ENCODE measurements around the gene MEIS2. TPM values are rescaled to one million over a fixed set of nuclear protein-coding genes. Genes with fewer than 3 reads are reported as not detected.

The MEIS2 gene
- total RNA-seq, 1 experiment from 2014 or later = 9.3 TPM

DNA sequence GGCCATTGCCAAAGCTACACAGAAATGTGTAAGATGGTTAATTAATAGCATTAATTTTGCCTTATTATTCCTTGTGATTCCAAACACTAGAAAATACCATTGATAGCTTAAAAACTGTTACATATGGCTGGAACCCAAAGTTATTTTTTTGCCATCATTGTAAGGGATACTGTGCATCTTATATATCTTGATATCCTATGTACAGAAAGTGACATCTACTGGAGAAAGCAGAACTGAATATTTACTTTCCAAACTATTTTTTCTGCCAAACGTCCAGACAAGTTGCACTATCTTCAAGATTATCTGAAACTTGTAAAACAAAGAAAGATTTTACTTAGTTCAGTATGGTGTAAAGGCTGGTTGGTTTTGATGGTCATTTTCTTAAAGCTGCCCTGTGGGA is 33.3 kb upstream of the MEIS2 start:
- TF ChIP-seq EZH2 (IDR thresholded peaks at IDR 0.05; ENCODE audit: borderline replicate concordance, low read depth, low read length, poor library complexity, severe bottlenecking) = no peak
- TF ChIP-seq CTCF (conservative IDR thresholded peaks at IDR 0.05; ENCODE audit: low read depth, low read length) = peak; percentile 53
- no TSS peak for BruUV-seq (replicated peaks)
- POLR2A ChIA-PET (ENCODE audit: low non-redundant PET) = interaction anchor here (0.5 kb wide), 1 partner anchor 1473 kb away, joined by 3 read pairs; no protein-coding TSS in a partner anchor

GRCh38 chr15:37132826-37133417 is 32.6 kb upstream of the MEIS2 start:
- Histone ChIP-seq H3K36me3 (ENCODE audit: insufficient read depth, low read length, poor library complexity, severe bottlenecking) (no peaks in the 10 kb centered on the region), H3K27ac (ENCODE audit: low read depth, low read length, poor library complexity, severe bottlenecking) (no peak overlapping the region), H3K4me3 (ENCODE audit: low read depth, low read length, poor library complexity, severe bottlenecking) (no peak overlapping the region), H3K9me3 (ENCODE audit: low read depth, low read length, poor library complexity, severe bottlenecking) (no peaks in the 10 kb centered on the region), H3K4me1 (ENCODE audit: insufficient read depth, low read length, poor library complexity, severe bottlenecking) (no peaks in the 10 kb centered on the region), H3K27me3 (replicated peaks; ENCODE audit: insufficient read depth, low read depth, low read length, poor library complexity) (no peaks in the 10 kb centered on the region)
- TF ChIP-seq CTCF (conservative IDR thresholded peaks at IDR 0.05; ENCODE audit: low read depth, low read length) = no peak
- no peak for TF ChIP-seq EZH2 (IDR thresholded peaks at IDR 0.05; ENCODE audit: borderline replicate concordance, low read depth, low read length, poor library complexity, severe bottlenecking)
- POLR2A ChIA-PET (ENCODE audit: low non-redundant PET) = no interaction called here
- intact Hi-C loops (cut with micrococcal nuclease; ENCODE audit: unreplicated experiment) = loop anchor here (2.0 to 10.0 kb wide), 5 partner anchors 632 to 1848 kb away; no protein-coding TSS in a partner anchor
- BruUV-seq (replicated peaks) = no TSS peak
- no peak for DNase-seq (ENCODE audit: low spot score)
- CTCF ChIA-PET = interaction anchor here (1.5 kb wide), 1 partner anchor 249 kb away, joined by 4 read pairs; no protein-coding TSS in a partner anchor

More for the DNA sequence above, 33.3 kb upstream of the MEIS2 start:
- no peaks in the 10 kb centered on the region for H3K4me1 ChIP-seq (ENCODE audit: insufficient read depth, low read length, poor library complexity, severe bottlenecking)
- no peaks in the 10 kb centered on the region for H3K27me3 ChIP-seq (replicated peaks; ENCODE audit: insufficient read depth, low read depth, low read length, poor library complexity)
- H3K9me3 ChIP-seq (ENCODE audit: low read depth, low read length, poor library complexity, severe bottlenecking) = no peaks in the 10 kb centered on the region
- DNase-seq (ENCODE audit: low spot score) = peak; percentile 18
- H3K27ac ChIP-seq (ENCODE audit: low read depth, low read length, poor library complexity, severe bottlenecking) = no peak overlapping the region
- intact Hi-C loops (cut with micrococcal nuclease; ENCODE audit: unreplicated experiment) = loop anchor here (2.0 to 10.0 kb wide), 6 partner anchors 251 to 1849 kb away; no protein-coding TSS in a partner anchor
- H3K36me3 ChIP-seq (ENCODE audit: insufficient read depth, low read length, poor library complexity, severe bottlenecking) = no peaks in the 10 kb centered on the region
- CTCF ChIA-PET = interaction anchor here (0.6 to 1.5 kb wide), 2 partner anchors 250 to 1782 kb away, joined by 3 to 4 read pairs; no protein-coding TSS in a partner anchor
- H3K4me3 ChIP-seq (ENCODE audit: low read depth, low read length, poor library complexity, severe bottlenecking) = no peak overlapping the region

GRCh38 chr15:37131621-37132020 is 31.3 kb upstream of the MEIS2 start:
- no peaks in the 10 kb centered on the region for H3K9me3 ChIP-seq (ENCODE audit: low read depth, low read length, poor library complexity, severe bottlenecking)
- no peaks in the 10 kb centered on the region for H3K27me3 ChIP-seq (replicated peaks; ENCODE audit: insufficient read depth, low read depth, low read length, poor library complexity)
- intact Hi-C loops (cut with micrococcal nuclease; ENCODE audit: unreplicated experiment) = loop anchor here (2.0 to 10.0 kb wide), 5 partner anchors 631 to 1847 kb away; no protein-coding TSS in a partner anchor
- H3K4me3 ChIP-seq (ENCODE audit: low read depth, low read length, poor library complexity, severe bottlenecking) = no peak overlapping the region
- TF ChIP-seq CTCF (conservative IDR thresholded peaks at IDR 0.05; ENCODE audit: low read depth, low read length) (no peak), EZH2 (IDR thresholded peaks at IDR 0.05; ENCODE audit: borderline replicate concordance, low read depth, low read length, poor library complexity, severe bottlenecking) (no peak)
- ChIA-PET CTCF (no interaction called here), POLR2A (ENCODE audit: low non-redundant PET) (no interaction called here)
- BruUV-seq (replicated peaks) = no TSS peak
- no peaks in the 10 kb centered on the region for H3K36me3 ChIP-seq (ENCODE audit: insufficient read depth, low read length, poor library complexity, severe bottlenecking)
- H3K4me1 ChIP-seq (ENCODE audit: insufficient read depth, low read length, poor library complexity, severe bottlenecking) = no peaks in the 10 kb centered on the region
- H3K27ac ChIP-seq (ENCODE audit: low read depth, low read length, poor library complexity, severe bottlenecking) = no peak overlapping the region
- no peak for DNase-seq (ENCODE audit: low spot score)

Measured in A673 (cell line).